Measurements from ENCODE around the gene BTBD9.

Gene BTBD9

DNA sequence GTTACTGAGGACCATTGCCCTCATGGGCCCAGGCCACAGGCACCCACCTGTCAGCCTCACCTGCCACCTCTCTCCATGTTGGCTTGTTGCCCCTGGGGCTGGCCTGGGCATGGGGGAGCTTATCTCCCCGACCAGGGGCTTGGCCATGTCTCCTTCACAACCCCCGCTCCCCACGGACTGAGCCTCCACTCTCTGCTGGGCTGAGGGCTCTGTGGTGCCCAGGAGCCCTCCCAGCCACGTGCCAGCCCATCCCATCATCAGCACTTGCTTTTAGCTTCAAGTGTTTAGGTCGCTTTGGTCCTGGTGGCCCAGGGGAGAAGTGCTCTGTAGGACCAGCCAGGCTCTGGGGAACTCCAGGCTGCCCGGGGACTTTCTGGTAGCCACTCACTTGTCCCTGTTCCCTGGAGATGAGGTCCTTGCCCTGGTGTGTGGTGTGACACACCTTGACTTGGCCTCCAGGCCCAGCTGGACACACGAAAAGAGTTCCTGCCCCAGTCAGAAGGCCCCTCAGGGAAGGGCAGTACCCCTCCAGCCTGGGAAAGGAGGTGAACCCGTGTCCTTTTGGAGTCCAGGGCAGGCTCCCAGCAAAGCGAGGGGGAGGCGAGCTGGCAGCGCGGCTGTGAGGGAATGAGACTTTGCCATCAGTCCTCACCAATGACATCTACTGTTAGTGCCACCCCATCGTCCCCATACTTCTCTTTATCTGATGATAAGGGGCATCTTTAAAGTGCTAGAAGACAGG lies 467.6 kb downstream of the BTBD9 start:
- TF ChIP-seq FOXP2 (optimal IDR thresholded peaks at IDR 0.05; ENCODE audit: control extremely low read depth, extremely low read length, insufficient read depth): no peak
- no peak for TF ChIP-seq POLR2AphosphoS5 (IDR thresholded peaks at IDR 0.05; ENCODE audit: borderline replicate concordance, low read depth, low read length)
- no peak for TF ChIP-seq EZH2 (IDR thresholded peaks at IDR 0.05)
- Histone ChIP-seq H3K9ac (ENCODE audit: insufficient read length) (no peak overlapping the region), H3K36me3 (ENCODE audit: insufficient read depth, low read length) (no peaks in the 10 kb centered on the region), H3K27ac (no peak overlapping the region), H3K9me3 (ENCODE audit: low read depth, low read length) (no peaks in the 10 kb centered on the region), H3K4me3 (no peak overlapping the region)
- no peak for DNase-seq (ENCODE audit: low read depth, low spot score)

- H3K4me3 ChIP-seq: no peak overlapping the region
- H3K9me3 ChIP-seq (ENCODE audit: low read depth, low read length): no peaks in the 10 kb centered on the region
- H3K36me3 ChIP-seq (ENCODE audit: insufficient read depth, low read length): no peaks in the 10 kb centered on the region
- TF ChIP-seq EZH2 (IDR thresholded peaks at IDR 0.05) (no peak), FOXP2 (optimal IDR thresholded peaks at IDR 0.05; ENCODE audit: control extremely low read depth, extremely low read length, insufficient read depth) (no peak), POLR2AphosphoS5 (IDR thresholded peaks at IDR 0.05; ENCODE audit: borderline replicate concordance, low read depth, low read length) (no peak)
- no peak overlapping the region for H3K9ac ChIP-seq (ENCODE audit: insufficient read length)
- DNase-seq (ENCODE audit: low read depth, low spot score): no peak
- H3K27ac ChIP-seq: peak overlapping the region; percentile 46; the same call in 1 of the 2 replicates
Observed at GRCh38 chr6:38170666-38171355, 468.9 kb downstream of the BTBD9 start.

GRCh38 chr6:38169977-38170526 lies 469.7 kb downstream of the BTBD9 start:
- Histone ChIP-seq H3K9me3 (ENCODE audit: low read depth, low read length) (no peaks in the 10 kb centered on the region), H3K27ac (no peak overlapping the region), H3K36me3 (ENCODE audit: insufficient read depth, low read length) (no peaks in the 10 kb centered on the region), H3K4me3 (no peak overlapping the region), H3K9ac (ENCODE audit: insufficient read length) (no peak overlapping the region)
- TF ChIP-seq EZH2 (IDR thresholded peaks at IDR 0.05) (no peak), FOXP2 (optimal IDR thresholded peaks at IDR 0.05; ENCODE audit: control extremely low read depth, extremely low read length, insufficient read depth) (no peak), POLR2AphosphoS5 (IDR thresholded peaks at IDR 0.05; ENCODE audit: borderline replicate concordance, low read depth, low read length) (no peak)
- no peak for DNase-seq (ENCODE audit: low read depth, low spot score)

GRCh38 chr6:38169221-38169976 lies 470.3 kb downstream of the BTBD9 start:
- H3K4me3 ChIP-seq: no peak overlapping the region
- H3K9me3 ChIP-seq (ENCODE audit: low read depth, low read length): no peaks in the 10 kb centered on the region
- H3K27ac ChIP-seq: no peak overlapping the region
- DNase-seq (ENCODE audit: low read depth, low spot score): no peak
- H3K36me3 ChIP-seq (ENCODE audit: insufficient read depth, low read length): no peaks in the 10 kb centered on the region
- H3K9ac ChIP-seq (ENCODE audit: insufficient read length): no peak overlapping the region
- TF ChIP-seq POLR2AphosphoS5 (IDR thresholded peaks at IDR 0.05; ENCODE audit: borderline replicate concordance, low read depth, low read length): no peak
- no peak for TF ChIP-seq EZH2 (IDR thresholded peaks at IDR 0.05)
- no peak for TF ChIP-seq FOXP2 (optimal IDR thresholded peaks at IDR 0.05; ENCODE audit: control extremely low read depth, extremely low read length, insufficient read depth)

DNA sequence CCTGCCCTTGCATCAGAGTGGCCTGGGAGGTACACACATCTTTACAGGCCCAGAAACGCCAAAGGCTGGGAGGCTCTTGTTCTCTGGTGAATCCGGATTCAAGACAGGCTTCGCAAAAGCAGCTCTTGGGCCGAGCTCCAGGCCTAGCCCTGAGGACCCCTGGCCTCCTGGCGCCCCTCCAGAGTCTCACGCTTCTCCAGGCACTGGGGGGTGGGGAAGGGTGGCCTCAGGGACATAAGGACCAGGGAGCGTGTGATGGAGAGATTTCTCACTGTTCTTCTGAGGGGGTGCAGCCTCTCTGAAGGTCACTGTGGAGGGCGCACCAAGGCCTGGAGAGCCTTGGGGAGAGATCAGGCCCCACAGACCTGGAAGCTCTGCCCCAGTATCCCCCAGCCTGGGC lies 471.0 kb downstream of the BTBD9 start:
- TF ChIP-seq EZH2 (IDR thresholded peaks at IDR 0.05) (no peak), FOXP2 (optimal IDR thresholded peaks at IDR 0.05; ENCODE audit: control extremely low read depth, extremely low read length, insufficient read depth) (no peak), POLR2AphosphoS5 (IDR thresholded peaks at IDR 0.05; ENCODE audit: borderline replicate concordance, low read depth, low read length) (no peak)
- H3K9me3 ChIP-seq (ENCODE audit: low read depth, low read length): no peaks in the 10 kb centered on the region
- no peak for DNase-seq (ENCODE audit: low read depth, low spot score)
- H3K4me3 ChIP-seq: no peak overlapping the region
- H3K27ac ChIP-seq: no peak overlapping the region
- no peaks in the 10 kb centered on the region for H3K36me3 ChIP-seq (ENCODE audit: insufficient read depth, low read length)
- H3K9ac ChIP-seq (ENCODE audit: insufficient read length): no peak overlapping the region

GRCh38 chr6:38168126-38168525 lies 471.6 kb downstream of the BTBD9 start:
- no peaks in the 10 kb centered on the region for H3K9me3 ChIP-seq (ENCODE audit: low read depth, low read length)

GRCh38 chr6:38167598-38167997 lies 472.1 kb downstream of the BTBD9 start:
- H3K9me3 ChIP-seq (ENCODE audit: low read depth, low read length): no peaks in the 10 kb centered on the region
- DNase-seq (ENCODE audit: low read depth, low spot score): no peak
- peak overlapping the region; percentile 93 for H3K27ac ChIP-seq
- no peaks in the 10 kb centered on the region for H3K36me3 ChIP-seq (ENCODE audit: insufficient read depth, low read length)
- TF ChIP-seq EZH2 (IDR thresholded peaks at IDR 0.05) (no peak), FOXP2 (optimal IDR thresholded peaks at IDR 0.05; ENCODE audit: control extremely low read depth, extremely low read length, insufficient read depth) (no peak), POLR2AphosphoS5 (IDR thresholded peaks at IDR 0.05; ENCODE audit: borderline replicate concordance, low read depth, low read length) (no peak)
- H3K9ac ChIP-seq (ENCODE audit: insufficient read length): no peak overlapping the region
- H3K4me3 ChIP-seq: no peak overlapping the region

More at GRCh38 chr6:38168126-38168525, 471.6 kb downstream of the BTBD9 start:
- DNase-seq (ENCODE audit: low read depth, low spot score): no peak
- no peaks in the 10 kb centered on the region for H3K36me3 ChIP-seq (ENCODE audit: insufficient read depth, low read length)
- no peak overlapping the region for H3K9ac ChIP-seq (ENCODE audit: insufficient read length)
- peak overlapping the region; percentile 93 for H3K27ac ChIP-seq
- no peak overlapping the region for H3K4me3 ChIP-seq
- TF ChIP-seq EZH2 (IDR thresholded peaks at IDR 0.05) (no peak), FOXP2 (optimal IDR thresholded peaks at IDR 0.05; ENCODE audit: control extremely low read depth, extremely low read length, insufficient read depth) (no peak), POLR2AphosphoS5 (IDR thresholded peaks at IDR 0.05; ENCODE audit: borderline replicate concordance, low read depth, low read length) (no peak)
